HepG2 (cell line): ENCODE data around the gene TCF3. TPM values are rescaled to one million over a fixed set of nuclear protein-coding genes. Genes with fewer than 3 reads are reported as not detected.

Experiments
- ARNT2 ChIP-seq: sonication (generic); formaldehyde crosslinking; IDR thresholded peaks from 2 replicates; pipeline ENCODE4 v1.8.0; 2022; ENCODE audit warnings: mild to moderate bottlenecking, low read depth, missing genetic modification reagents, moderate library complexity
- E2F1 ChIP-seq: sonication (generic); formaldehyde crosslinking; IDR thresholded peaks from 2 replicates; pipeline ENCODE4 v1.5.0; 2020; ENCODE audit warnings: missing genetic modification reagents
- FOXC1 ChIP-seq: sonication (generic); formaldehyde crosslinking; IDR thresholded peaks from 2 replicates; pipeline ENCODE4 v1.8.0; 2022; ENCODE audit warnings: mild to moderate bottlenecking, missing genetic modification reagents, borderline replicate concordance
- HDAC2 ChIP-seq: sonication (generic); formaldehyde crosslinking; IDR thresholded peaks from 2 replicates; pipeline ENCODE4 v1.4.0; 2020; ENCODE audit warnings: missing genetic modification reagents
- LBX2 ChIP-seq: sonication (generic); formaldehyde crosslinking; IDR thresholded peaks from 2 replicates; pipeline ENCODE4 v1.5.0; 2020; ENCODE audit warnings: missing genetic modification reagents, mild to moderate bottlenecking, borderline replicate concordance
- MED13 ChIP-seq: sonication (generic); formaldehyde crosslinking; IDR thresholded peaks from 2 replicates; pipeline ENCODE4 v1.5.0; 2020; ENCODE audit warnings: missing genetic modification reagents
- MXI1 ChIP-seq: IDR thresholded peaks from 3 replicates; pipeline ENCODE4 v1.6.1; 2012; ENCODE audit warnings: low read depth, low read length, inconsistent platforms, borderline replicate concordance
- NFKB2 ChIP-seq: sonication (generic); formaldehyde crosslinking; IDR thresholded peaks from 2 replicates; pipeline ENCODE4 v1.4.0; 2020; ENCODE audit warnings: missing genetic modification reagents, borderline replicate concordance
- RXRB ChIP-seq: IDR thresholded peaks from 2 replicates; pipeline ENCODE4 v1.6.1; 2016; ENCODE audit warnings: borderline replicate concordance, missing genetic modification reagents, missing compliant biosample characterization
- SAP130 ChIP-seq: IDR thresholded peaks from 2 replicates; pipeline ENCODE4 v1.6.1; 2016; ENCODE audit warnings: low read depth
- SMYD3 ChIP-seq: sonication (generic); formaldehyde crosslinking; IDR thresholded peaks from 2 replicates; pipeline ENCODE4 v1.8.1; 2023; ENCODE audit warnings: mild to moderate bottlenecking, missing genetic modification reagents
- TOE1 ChIP-seq: sonication (generic); formaldehyde crosslinking; IDR thresholded peaks from 2 replicates; pipeline ENCODE4 v1.4.0; 2020; ENCODE audit warnings: mild to moderate bottlenecking, missing genetic modification reagents
- U2AF2 ChIP-seq: fragments of 200-400 bp; formaldehyde crosslinking; IDR thresholded peaks from 2 replicates; pipeline ENCODE4 v1.6.1; 2017; ENCODE audit warnings: low read depth, mild to moderate bottlenecking, low read length
- ZBTB7A ChIP-seq: sonication (generic); formaldehyde crosslinking; IDR thresholded peaks from 2 replicates; pipeline ENCODE4 v1.8.0; 2022; ENCODE audit warnings: mild to moderate bottlenecking, missing genetic modification reagents
- ZNF343 ChIP-seq: sonication (generic); formaldehyde crosslinking; IDR thresholded peaks from 2 replicates; pipeline ENCODE4 v1.4.0; 2020; ENCODE audit warnings: mild to moderate bottlenecking, missing genetic modification reagents
- ZNF574 ChIP-seq: sonication (generic); formaldehyde crosslinking; IDR thresholded peaks from 2 replicates; pipeline ENCODE4 v1.4.0; 2020; ENCODE audit warnings: missing genetic modification reagents
- ZNF749 ChIP-seq: sonication (generic); formaldehyde crosslinking; IDR thresholded peaks from 2 replicates; pipeline ENCODE4 v1.8.0; 2022; ENCODE audit warnings: mild to moderate bottlenecking, missing genetic modification reagents, moderate library complexity, borderline replicate concordance
- ZNF768 ChIP-seq: sonication (generic); formaldehyde crosslinking; IDR thresholded peaks from 2 replicates; pipeline ENCODE4 v1.4.0; 2020; ENCODE audit warnings: missing genetic modification reagents
- ZNF782 ChIP-seq: sonication (generic); formaldehyde crosslinking; IDR thresholded peaks from 2 replicates; pipeline ENCODE4 v1.4.0; 2020; ENCODE audit warnings: missing genetic modification reagents, mild to moderate bottlenecking, borderline replicate concordance
- polyA plus RNA-seq, 8 experiments: library from polyadenylated mRNA; depleted of rRNA in 3 of 8; stranded (reverse) in 7 of 8; unstranded in 1 of 8; fragments of >200 nt; fragmentation: Illumina TruSeq in 4 of 8; extraction: Trizol in 4 of 8; gene quantifications; 2 replicates each; pipeline versions ENCODE4 v1.2.1 to v1.2.3, GENCODE V29; 2011 to 2016; ENCODE audit warnings: low read depth in 4 of 8, missing spikeins in 1 of 8, mixed read lengths in 1 of 8; ENCODE audit not compliant: insufficient read depth in 1 of 8
- total RNA-seq, 5 experiments: library from RNA; depleted of rRNA; stranded (reverse); fragments of >200 nt; fragmentation: Illumina TruSeq; extraction: Trizol; gene quantifications; 2 replicates each; pipeline ENCODE4 v1.2.3, GENCODE V29; 2016; ENCODE audit warnings: low read depth in 1 of 5
- TF ChIP-seq, protein P1 (sequence below): sonication (generic); formaldehyde crosslinking; IDR thresholded peaks from 2 replicates; pipeline ENCODE4 v1.5.0; 2020; ENCODE audit warnings: mild to moderate bottlenecking, missing genetic modification reagents
- TF ChIP-seq, protein P2 (sequence below): IDR thresholded peaks from 2 replicates; pipeline ENCODE4 v1.6.1; 2016; ENCODE audit warnings: missing compliant biosample characterization, missing genetic modification reagents, borderline replicate concordance

The TCF3 gene
- total and polyA plus RNA-seq, 2 of the 13 experiments (the other 11 are each of a cell fraction or from before 2014, with no cell fraction given): 51.4 to 53.2 TPM

GRCh38 chr19:1568320-1569019, 83.9 kb downstream of the TCF3 start, which contains the start of gene MEX3D (continued):
- TF ChIP-seq U2AF2 (no peak), ZNF768 (CRISPR knock-in tag) (peak; percentile 69; the same call in 1 of the 2 replicates), MXI1 (peak; percentile 83; the same call in 1 of the 3 replicates), MED13 (CRISPR knock-in tag) (0 out of 2 replicates have a peak, but pooled peaks have one; percentile 62), SAP130 (CRISPR knock-in tag) (peak; percentile 41), E2F1 (0 out of 2 replicates have a peak, but pooled peaks have one; percentile 52), NFKB2 (CRISPR knock-in tag) (peak; percentile 83), ZNF343 (CRISPR knock-in tag) (peak; percentile 78; the same call in 1 of the 2 replicates), ZNF782 (0 out of 2 replicates have a peak, but pooled peaks have one; percentile 71), ZNF574 (CRISPR knock-in tag) (peak; percentile 80), ZBTB7A (CRISPR knock-in tag) (no peak; the same call in 1 of the 2 replicates), FOXC1 (CRISPR knock-in tag) (peak; percentile 83), ZNF749 (peak; percentile 84; the same call in 1 of the 2 replicates), LBX2 (peak; percentile 88; the same call in 1 of the 2 replicates), SMYD3 (CRISPR knock-in tag) (0 out of 2 replicates have a peak, but pooled peaks have one; percentile 31), RXRB (no peak), TOE1 (CRISPR knock-in tag) (no peak), HDAC2 (CRISPR knock-in tag) (no peak), ARNT2 (peak; percentile 95)
- TF ChIP-seq, protein P1, sequence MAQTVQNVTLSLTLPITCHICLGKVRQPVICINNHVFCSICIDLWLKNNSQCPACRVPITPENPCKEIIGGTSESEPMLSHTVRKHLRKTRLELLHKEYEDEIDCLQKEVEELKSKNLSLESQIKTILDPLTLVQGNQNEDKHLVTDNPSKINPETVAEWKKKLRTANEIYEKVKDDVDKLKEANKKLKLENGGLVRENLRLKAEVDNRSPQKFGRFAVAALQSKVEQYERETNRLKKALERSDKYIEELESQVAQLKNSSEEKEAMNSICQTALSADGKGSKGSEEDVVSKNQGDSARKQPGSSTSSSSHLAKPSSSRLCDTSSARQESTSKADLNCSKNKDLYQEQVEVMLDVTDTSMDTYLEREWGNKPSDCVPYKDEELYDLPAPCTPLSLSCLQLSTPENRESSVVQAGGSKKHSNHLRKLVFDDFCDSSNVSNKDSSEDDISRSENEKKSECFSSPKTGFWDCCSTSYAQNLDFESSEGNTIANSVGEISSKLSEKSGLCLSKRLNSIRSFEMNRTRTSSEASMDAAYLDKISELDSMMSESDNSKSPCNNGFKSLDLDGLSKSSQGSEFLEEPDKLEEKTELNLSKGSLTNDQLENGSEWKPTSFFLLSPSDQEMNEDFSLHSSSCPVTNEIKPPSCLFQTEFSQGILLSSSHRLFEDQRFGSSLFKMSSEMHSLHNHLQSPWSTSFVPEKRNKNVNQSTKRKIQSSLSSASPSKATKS: peak; percentile 66; the same call in 1 of the 2 replicates
- TF ChIP-seq, protein P2, sequence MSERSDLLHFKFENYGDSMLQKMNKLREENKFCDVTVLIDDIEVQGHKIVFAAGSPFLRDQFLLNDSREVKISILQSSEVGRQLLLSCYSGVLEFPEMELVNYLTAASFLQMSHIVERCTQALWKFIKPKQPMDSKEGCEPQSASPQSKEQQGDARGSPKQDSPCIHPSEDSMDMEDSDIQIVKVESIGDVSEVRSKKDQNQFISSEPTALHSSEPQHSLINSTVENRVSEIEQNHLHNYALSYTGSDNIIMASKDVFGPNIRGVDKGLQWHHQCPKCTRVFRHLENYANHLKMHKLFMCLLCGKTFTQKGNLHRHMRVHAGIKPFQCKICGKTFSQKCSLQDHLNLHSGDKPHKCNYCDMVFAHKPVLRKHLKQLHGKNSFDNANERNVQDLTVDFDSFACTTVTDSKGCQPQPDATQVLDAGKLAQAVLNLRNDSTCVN (CRISPR knock-in tag): 0 out of 2 replicates have a peak, but pooled peaks have one; percentile 48
